ENCODE data around the gene LYST. TPM values are rescaled to one million over a fixed set of nuclear protein-coding genes. Genes with fewer than 3 reads are reported as not detected.

LYST gene
- total and polyA plus RNA-seq, 2 of the 8 experiments (the other 6 are each of a cell fraction or from before 2014, with no cell fraction given) = 0.29 to 0.58 TPM

- H3K23ac ChIP-seq (ENCODE audit: insufficient read length) = no peak overlapping the region
- no peak overlapping the region for H2AK5ac ChIP-seq (ENCODE audit: low read depth, low read length)
- no peak overlapping the region for H2BK12ac ChIP-seq (ENCODE audit: low read depth, low read length)
- no peak overlapping the region for H3K4me2 ChIP-seq (ENCODE audit: insufficient read depth in 1 of 2, low read depth in 2 of 2, low read length in 2 of 2)
- no peak overlapping the region for H4K91ac ChIP-seq (replicated peaks; ENCODE audit: insufficient read length, low read length)
- H3K4me1 ChIP-seq (replicated peaks in 1 of 4; ENCODE audit: control insufficient read depth in 3 of 4, insufficient read depth in 4 of 4, low read length in 3 of 4) = no peaks in the 10 kb centered on the region
- H2BK120ac ChIP-seq (replicated peaks; ENCODE audit: low read depth, low read length) = no peak overlapping the region
- no peak overlapping the region for H4K8ac ChIP-seq (ENCODE audit: extremely low read depth, insufficient read depth, low read length)
- WGBS, 2 experiments (ENCODE audit: extremely low coverage in 1 of 2, insufficient coverage in 1 of 2, insufficient read length in 1 of 2, insufficient replicate concordance in 2 of 2, low coverage in 1 of 2, low lambda C conversion rate in 2 of 2, missing lambda C conversion rate in 1 of 2) = 77% methylated on average over 2 of the region's 2 CpGs; no CpG with 5 or more reads in 1 of the 2 experiments
- no peak overlapping the region for H2AFZ ChIP-seq (ENCODE audit: low read length)
- no peak overlapping the region for H3K4ac ChIP-seq (replicated peaks; ENCODE audit: insufficient read length, low read depth, low read length)
- H3K27me3 ChIP-seq (replicated peaks in 1 of 4; ENCODE audit: control insufficient read depth in 3 of 4, extremely low read depth in 1 of 4, insufficient read depth in 3 of 4, low read length in 3 of 4) = no peaks in the 10 kb centered on the region; a peak in 1 of 7 replicates
- H3K9ac ChIP-seq (replicated peaks in 1 of 4; ENCODE audit: extremely low read depth in 1 of 4, low read depth in 3 of 4, low read length in 3 of 4) = no peak overlapping the region
- H2BK15ac ChIP-seq (ENCODE audit: low read length) = no peak overlapping the region
- H3K56ac ChIP-seq (replicated peaks; ENCODE audit: insufficient read length, low read depth, low read length) = no peak overlapping the region
- no peak overlapping the region for H3K14ac ChIP-seq (ENCODE audit: insufficient read length)
- no peaks in the 10 kb centered on the region for H3K79me2 ChIP-seq (ENCODE audit: control insufficient read depth in 1 of 2, insufficient read depth in 2 of 2, low read length in 2 of 2)
- no peak for DNase-seq (ENCODE audit: low read depth in 1 of 2, low spot score in 2 of 2)
- H4K5ac ChIP-seq (ENCODE audit: insufficient read length, low read depth, low read length) = no peak overlapping the region
- H3K9me3 ChIP-seq (ENCODE audit: insufficient read depth in 2 of 2, low read depth in 1 of 2, low read length in 1 of 2) = no peaks in the 10 kb centered on the region
- H3K27ac ChIP-seq (ENCODE audit: low read depth, low read length) = no peak overlapping the region
- ChIA-PET POLR2A (ENCODE audit: partially characterized antibody) (no interaction called here), CTCF (ENCODE audit: partially characterized antibody) (no interaction called here)
- H2BK5ac ChIP-seq (ENCODE audit: low read depth, low read length) = no peak overlapping the region
- H3K4me3 ChIP-seq (ENCODE audit: extremely low read depth in 1 of 4, insufficient read depth in 2 of 4, low read depth in 3 of 4, low read length in 4 of 4) = no peak overlapping the region
- TF ChIP-seq RFX5 (IDR thresholded peaks at IDR 0.05; ENCODE audit: borderline replicate concordance, low read depth, low read length) (no peak), SAP30 (IDR thresholded peaks at IDR 0.05; ENCODE audit: insufficient read depth, insufficient replicate concordance, low read length) (no peak), SP2 (IDR thresholded peaks at IDR 0.05; ENCODE audit: low read length) (no peak), BRCA1 (IDR thresholded peaks at IDR 0.05; ENCODE audit: low read depth, low read length) (no peak), CTBP2 (IDR thresholded peaks at IDR 0.05; ENCODE audit: borderline replicate concordance, insufficient read depth, insufficient read length, low read length) (no peak), JUND (IDR thresholded peaks at IDR 0.05; ENCODE audit: low read length) (no peak), BACH1 (IDR thresholded peaks at IDR 0.05; ENCODE audit: low read length) (no peak), EZH2 (IDR thresholded peaks at IDR 0.05; ENCODE audit: low read depth, low read length, severe bottlenecking) (no peak)
- TF ChIP-seq, protein P1, sequence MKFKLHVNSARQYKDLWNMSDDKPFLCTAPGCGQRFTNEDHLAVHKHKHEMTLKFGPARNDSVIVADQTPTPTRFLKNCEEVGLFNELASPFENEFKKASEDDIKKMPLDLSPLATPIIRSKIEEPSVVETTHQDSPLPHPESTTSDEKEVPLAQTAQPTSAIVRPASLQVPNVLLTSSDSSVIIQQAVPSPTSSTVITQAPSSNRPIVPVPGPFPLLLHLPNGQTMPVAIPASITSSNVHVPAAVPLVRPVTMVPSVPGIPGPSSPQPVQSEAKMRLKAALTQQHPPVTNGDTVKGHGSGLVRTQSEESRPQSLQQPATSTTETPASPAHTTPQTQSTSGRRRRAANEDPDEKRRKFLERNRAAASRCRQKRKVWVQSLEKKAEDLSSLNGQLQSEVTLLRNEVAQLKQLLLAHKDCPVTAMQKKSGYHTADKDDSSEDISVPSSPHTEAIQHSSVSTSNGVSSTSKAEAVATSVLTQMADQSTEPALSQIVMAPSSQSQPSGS (IDR thresholded peaks at IDR 0.05; ENCODE audit: low read length) = no peak
- H4K20me1 ChIP-seq (replicated peaks in 1 of 2; ENCODE audit: control insufficient read depth in 1 of 2, insufficient read depth in 2 of 2, low read length in 2 of 2) = no peaks in the 10 kb centered on the region
- H3K23me2 ChIP-seq (ENCODE audit: low read depth, low read length) = no peaks in the 10 kb centered on the region
- no peaks in the 10 kb centered on the region for H3K79me1 ChIP-seq (ENCODE audit: low read depth, low read length)
- H3K36me3 ChIP-seq (ENCODE audit: control insufficient read depth in 2 of 4, insufficient read depth in 4 of 4, low read length in 3 of 4) = no peaks in the 10 kb centered on the region
- H2BK20ac ChIP-seq (ENCODE audit: low read length) = no peak overlapping the region
- no peak for FAIRE-seq
- no peak overlapping the region for H3K18ac ChIP-seq (ENCODE audit: extremely low read depth, low read length)
Observed at GRCh38 chr1:235767795-235768194, 98.9 kb downstream of the LYST start.

Data from H1 (cell line).